ENCODE measurements around the gene ANKLE1. TPM values are rescaled to one million over a fixed set of nuclear protein-coding genes. Genes with fewer than 3 reads are reported as not detected.

ANKLE1 gene
- 2.6 TPM for total RNA-seq

DNA sequence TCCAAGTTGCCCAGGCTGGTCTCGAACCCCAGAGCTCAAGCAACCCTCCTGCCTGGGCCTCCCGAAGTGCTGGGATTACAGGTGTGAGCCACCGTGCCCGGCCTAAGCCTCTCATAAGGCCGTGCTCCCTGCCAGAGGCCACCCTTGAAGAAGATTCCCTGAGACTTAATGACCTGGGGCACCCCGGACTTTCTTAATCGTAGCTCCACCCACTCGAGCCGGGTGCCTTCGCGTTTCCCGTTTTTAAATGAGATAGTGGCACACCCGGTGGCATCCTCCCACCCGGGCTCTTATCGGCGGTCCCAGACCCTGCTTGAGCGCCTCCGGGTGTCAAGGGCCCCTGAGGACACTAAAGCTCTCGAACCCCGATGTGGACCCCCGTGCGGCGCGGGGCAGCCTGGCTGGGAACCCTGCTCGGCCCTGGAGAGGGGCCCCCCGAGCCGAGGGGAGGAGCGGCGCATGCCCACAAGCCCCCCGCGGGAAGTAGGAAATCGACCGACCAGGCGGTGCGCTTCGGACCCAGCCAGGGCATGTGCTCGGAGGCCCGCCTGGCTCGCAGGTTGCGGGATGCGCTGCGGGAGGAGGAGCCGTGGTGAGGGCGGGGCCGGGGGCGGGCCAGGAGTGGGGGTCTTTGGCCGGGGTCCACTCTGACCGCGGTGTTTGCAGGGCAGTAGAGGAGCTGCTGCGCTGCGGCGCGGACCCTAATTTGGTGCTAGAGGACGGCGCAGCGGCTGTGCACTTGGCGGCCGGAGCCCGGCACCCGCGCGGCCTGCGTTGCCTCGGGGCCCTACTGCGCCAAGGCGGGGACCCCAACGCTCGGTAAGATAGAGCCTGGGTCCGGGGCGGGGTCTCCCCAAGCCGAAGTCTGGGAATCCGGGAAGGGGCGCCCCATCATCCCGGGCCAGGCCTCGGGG is at the start of gene ANKLE1:
Gene ANKLE1 (plus strand): TSS at position 511 of the 914 bp plus-strand sequence. CDS start 20 bp downstream, at position 531.

DNA sequence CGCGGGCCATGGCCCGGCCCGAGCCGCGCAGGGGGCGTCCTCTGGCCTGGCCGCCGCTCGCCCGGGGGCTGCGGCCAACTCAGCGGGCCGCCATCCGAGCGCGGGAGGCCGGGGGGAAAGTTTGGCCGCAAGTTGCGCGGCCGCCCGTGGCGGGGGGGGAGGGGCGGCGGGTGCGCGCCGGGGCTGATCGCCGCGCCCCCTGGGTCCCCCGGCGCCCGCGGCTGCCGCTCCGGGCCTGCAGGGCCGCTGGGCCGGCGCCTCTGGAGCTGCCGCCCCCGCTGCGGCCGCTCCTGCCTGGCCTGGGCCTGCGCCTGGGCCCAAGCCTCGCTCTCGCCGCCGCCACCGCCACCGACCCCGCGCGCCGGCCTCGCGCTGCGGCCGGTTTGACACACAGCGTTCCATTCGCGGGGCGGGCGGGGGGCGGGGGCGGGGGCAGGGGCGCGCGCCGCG is 36.1 kb upstream of the ANKLE1 start, which contains the start of gene NR2F6:
Gene NR2F6 (minus strand): TSS at position 385 of the 450 bp plus-strand sequence. CDS start 699 bp downstream, outside the sequence.

GRCh38 chr19:17264641-17264979 is 17.1 kb upstream of the ANKLE1 start, which contains the start of gene USHBP1:
Gene USHBP1, minus strand, starts transcription at chr19:17264745. Its CDS starts 446 bp downstream, at chr19:17264299.

GRCh38 chr19:17266975-17267788 is 14.5 kb upstream of the ANKLE1 start, which contains the start of gene BABAM1:
Gene BABAM1, plus strand, starts transcription at chr19:17267443. Its CDS starts 1,364 bp downstream, at chr19:17268807.

GRCh38 chr19:17303167-17303939 is 21.7 kb downstream of the ANKLE1 start, which contains the start of gene ABHD8:
Gene ABHD8, minus strand, starts transcription at chr19:17303425. Its CDS starts 1,809 bp downstream, at chr19:17301616.

GRCh38 chr19:17305517-17306284 is 24.0 kb downstream of the ANKLE1 start, which contains the start of gene MRPL34:
Gene MRPL34, plus strand, starts transcription at chr19:17305872. Its CDS starts 21 bp downstream, at chr19:17305893.

GRCh38 chr19:17309198-17309964 is 27.7 kb downstream of the ANKLE1 start, which contains the start of gene DDA1:
Gene DDA1, plus strand, starts transcription at chr19:17309563. Its CDS starts 92 bp downstream, at chr19:17309655.

DNA sequence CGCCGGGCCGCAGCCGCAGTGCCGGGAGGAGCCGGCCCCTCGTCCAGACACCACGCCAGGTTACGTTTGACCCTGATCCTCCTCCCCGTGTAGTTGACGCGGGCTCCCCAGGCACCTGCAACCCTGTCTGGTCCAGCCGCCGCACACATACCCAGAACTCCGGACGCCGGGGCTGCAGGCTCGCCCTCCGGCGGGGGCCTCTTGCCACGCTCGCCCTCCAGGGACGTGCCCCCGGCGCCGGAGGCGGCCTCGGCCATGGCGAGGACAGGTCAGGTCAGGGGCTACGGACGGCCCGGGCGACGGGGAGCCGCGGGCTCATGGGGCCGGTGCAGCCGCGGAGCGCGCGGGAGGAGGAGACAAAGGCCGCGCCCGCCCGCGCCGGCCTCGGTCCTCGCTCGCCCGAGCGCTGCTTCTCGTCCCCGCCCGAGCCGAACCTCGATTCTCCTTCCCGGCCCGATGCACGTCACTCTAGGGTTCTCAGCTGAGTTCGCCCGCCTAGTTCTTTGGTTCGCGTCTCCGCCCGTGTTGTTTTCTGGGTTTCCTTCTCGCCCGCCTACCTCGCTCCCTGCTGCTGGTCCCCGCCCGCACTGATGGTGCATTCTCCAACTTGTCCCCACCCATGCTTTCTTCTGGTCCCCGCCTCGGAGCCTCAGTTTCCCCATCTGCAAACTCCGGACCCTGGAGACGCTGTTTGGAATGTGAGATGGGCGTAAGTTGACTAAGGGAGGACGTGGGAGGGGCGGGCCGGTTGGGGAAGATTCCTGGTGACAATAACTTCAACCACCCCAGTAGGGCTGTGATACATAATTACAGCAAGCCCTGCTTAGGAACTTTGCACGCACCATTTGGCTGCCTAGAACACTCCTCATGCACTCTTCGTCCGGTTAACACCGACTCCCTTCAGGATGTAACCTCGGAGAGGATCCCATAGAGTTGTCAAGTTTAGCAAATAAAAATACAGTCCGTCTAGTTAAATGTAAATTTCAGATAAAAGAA is 53.0 kb downstream of the ANKLE1 start, which contains the start of gene ANO8:
Gene ANO8 (minus strand): TSS at position 442 of the 996 bp plus-strand sequence. CDS start 185 bp downstream, at position 257.

Other genes starting within 250 kb of the ANKLE1 start
- gene HAUS8, start 206.4 kb upstream of the ANKLE1 start, total RNA-seq, result 4.5 TPM
- gene MYO9B, start 206.1 kb upstream of the ANKLE1 start, total RNA-seq, result 46.1 TPM
- gene USE1, start 66.5 kb upstream of the ANKLE1 start, total RNA-seq, result 18.3 TPM
- 11.0 TPM for gene OCEL1, start 55.7 kb upstream of the ANKLE1 start, total RNA-seq
- gene NR2F6, start 36.0 kb upstream of the ANKLE1 start, total RNA-seq, result 53.7 TPM
- 9.8 TPM for gene USHBP1, start 17.2 kb upstream of the ANKLE1 start, total RNA-seq
- 60.1 TPM for gene BABAM1, start 14.5 kb upstream of the ANKLE1 start, total RNA-seq
- gene ABHD8, start 21.5 kb downstream of the ANKLE1 start, total RNA-seq, result 18.3 TPM
- gene MRPL34, start 24.0 kb downstream of the ANKLE1 start, total RNA-seq, result 42.7 TPM
- gene DDA1, start 27.7 kb downstream of the ANKLE1 start, total RNA-seq, result 19.2 TPM
- 12.3 TPM for gene ANO8, start 53.0 kb downstream of the ANKLE1 start, total RNA-seq
- 36.7 TPM for gene GTPBP3, start 55.7 kb downstream of the ANKLE1 start, total RNA-seq
- gene PLVAP, start 95.4 kb downstream of the ANKLE1 start, total RNA-seq, result 157 TPM
- 0.41 TPM for gene CCDC194, start 112.3 kb downstream of the ANKLE1 start, total RNA-seq
- gene BST2, start 123.7 kb downstream of the ANKLE1 start, total RNA-seq, result 64.1 TPM
- gene MVB12A, start 138.1 kb downstream of the ANKLE1 start, total RNA-seq, result 69.9 TPM
- gene TMEM221, start 166.8 kb downstream of the ANKLE1 start, total RNA-seq, result 1.5 TPM
- not detected for gene NXNL1, start 179.0 kb downstream of the ANKLE1 start, total RNA-seq
- 32.3 TPM for gene SLC27A1, start 188.6 kb downstream of the ANKLE1 start, total RNA-seq
- 63.8 TPM for gene PGLS, start 229.7 kb downstream of the ANKLE1 start, total RNA-seq